Measurements from ENCODE around the gene LOXL1.

LOXL1 gene

GRCh38 chr15:73902121-73903020, 23.9 kb upstream of the LOXL1 start:
- Histone ChIP-seq H3K9me3 (replicated peaks; ENCODE audit: low read length) (no peaks in the 10 kb centered on the region), H3K27me3 (ENCODE audit: control insufficient read depth, insufficient read depth, low read length) (no peaks in the 10 kb centered on the region), H3K9ac (ENCODE audit: low read depth, low read length) (no peak overlapping the region), H3K4me3 (ENCODE audit: low read length) (no peak overlapping the region), H3K4me2 (ENCODE audit: low read length) (no peak overlapping the region), H3K36me3 (ENCODE audit: insufficient read depth, low read length) (peaks cover 1% of the 10 kb centered on the region), H3K4me1 (ENCODE audit: control insufficient read depth, insufficient read depth, low read length) (peaks cover 32% of the 10 kb centered on the region)

- H3K27me3 ChIP-seq (ENCODE audit: control insufficient read depth, insufficient read depth, low read length) = no peaks in the 10 kb centered on the region
- peaks cover 5% of the 10 kb centered on the region for H3K36me3 ChIP-seq (ENCODE audit: insufficient read depth, low read length)
- no peaks in the 10 kb centered on the region for H3K9me3 ChIP-seq (replicated peaks; ENCODE audit: low read length)
- no peak overlapping the region for H3K4me2 ChIP-seq (ENCODE audit: low read length)
- no peak overlapping the region for H3K4me3 ChIP-seq (ENCODE audit: low read length)
- H3K9ac ChIP-seq (ENCODE audit: low read depth, low read length) = no peak overlapping the region
- H3K4me1 ChIP-seq (ENCODE audit: control insufficient read depth, insufficient read depth, low read length) = peaks cover 20% of the 10 kb centered on the region
Measured at GRCh38 chr15:73904026-73904815, 22.0 kb upstream of the LOXL1 start.

GRCh38 chr15:73905225-73905827, 20.9 kb upstream of the LOXL1 start:
- Histone ChIP-seq H3K36me3 (ENCODE audit: insufficient read depth, low read length) (peaks cover 6% of the 10 kb centered on the region), H3K9me3 (replicated peaks; ENCODE audit: low read length) (no peaks in the 10 kb centered on the region), H3K27me3 (ENCODE audit: control insufficient read depth, insufficient read depth, low read length) (no peaks in the 10 kb centered on the region), H3K4me3 (ENCODE audit: low read length) (no peak overlapping the region), H3K4me1 (ENCODE audit: control insufficient read depth, insufficient read depth, low read length) (peaks cover 9% of the 10 kb centered on the region), H3K4me2 (ENCODE audit: low read length) (no peak overlapping the region), H3K9ac (ENCODE audit: low read depth, low read length) (no peak overlapping the region)

- Histone ChIP-seq H3K27me3 (ENCODE audit: control insufficient read depth, insufficient read depth, low read length) (no peaks in the 10 kb centered on the region), H3K4me3 (ENCODE audit: low read length) (no peak overlapping the region), H3K36me3 (ENCODE audit: insufficient read depth, low read length) (peaks cover 9% of the 10 kb centered on the region), H3K4me1 (ENCODE audit: control insufficient read depth, insufficient read depth, low read length) (peaks cover 7% of the 10 kb centered on the region), H3K9ac (ENCODE audit: low read depth, low read length) (no peak overlapping the region), H3K4me2 (ENCODE audit: low read length) (no peak overlapping the region), H3K9me3 (replicated peaks; ENCODE audit: low read length) (no peaks in the 10 kb centered on the region)
Measured at GRCh38 chr15:73906346-73907034, 19.8 kb upstream of the LOXL1 start.

GRCh38 chr15:73907035-73907408, 19.2 kb upstream of the LOXL1 start:
- no peak overlapping the region for H3K4me3 ChIP-seq (ENCODE audit: low read length)
- no peak overlapping the region for H3K9ac ChIP-seq (ENCODE audit: low read depth, low read length)
- no peaks in the 10 kb centered on the region for H3K27me3 ChIP-seq (ENCODE audit: control insufficient read depth, insufficient read depth, low read length)
- H3K36me3 ChIP-seq (ENCODE audit: insufficient read depth, low read length) = peaks cover 9% of the 10 kb centered on the region
- H3K4me1 ChIP-seq (ENCODE audit: control insufficient read depth, insufficient read depth, low read length) = peaks cover 7% of the 10 kb centered on the region
- H3K4me2 ChIP-seq (ENCODE audit: low read length) = no peak overlapping the region
- no peaks in the 10 kb centered on the region for H3K9me3 ChIP-seq (replicated peaks; ENCODE audit: low read length)

GRCh38 chr15:73908030-73908821, 18.0 kb upstream of the LOXL1 start:
- Histone ChIP-seq H3K4me3 (ENCODE audit: low read length) (no peak overlapping the region), H3K9me3 (replicated peaks; ENCODE audit: low read length) (no peaks in the 10 kb centered on the region), H3K4me2 (ENCODE audit: low read length) (no peak overlapping the region), H3K4me1 (ENCODE audit: control insufficient read depth, insufficient read depth, low read length) (peaks cover 7% of the 10 kb centered on the region), H3K9ac (ENCODE audit: low read depth, low read length) (no peak overlapping the region), H3K27me3 (ENCODE audit: control insufficient read depth, insufficient read depth, low read length) (no peaks in the 10 kb centered on the region), H3K36me3 (ENCODE audit: insufficient read depth, low read length) (peaks cover 9% of the 10 kb centered on the region)

- peaks cover 9% of the 10 kb centered on the region for H3K36me3 ChIP-seq (ENCODE audit: insufficient read depth, low read length)
- H3K9me3 ChIP-seq (replicated peaks; ENCODE audit: low read length) = no peaks in the 10 kb centered on the region
- peaks cover 7% of the 10 kb centered on the region for H3K4me1 ChIP-seq (ENCODE audit: control insufficient read depth, insufficient read depth, low read length)
- H3K27me3 ChIP-seq (ENCODE audit: control insufficient read depth, insufficient read depth, low read length) = no peaks in the 10 kb centered on the region
- H3K4me2 ChIP-seq (ENCODE audit: low read length) = no peak overlapping the region
- H3K4me3 ChIP-seq (ENCODE audit: low read length) = no peak overlapping the region
- H3K9ac ChIP-seq (ENCODE audit: low read depth, low read length) = no peak overlapping the region
Measured at GRCh38 chr15:73908822-73909122, 17.5 kb upstream of the LOXL1 start.

GRCh38 chr15:73909651-73910050, 16.6 kb upstream of the LOXL1 start:
- Histone ChIP-seq H3K4me1 (ENCODE audit: control insufficient read depth, insufficient read depth, low read length) (peaks cover 7% of the 10 kb centered on the region), H3K27me3 (ENCODE audit: control insufficient read depth, insufficient read depth, low read length) (no peaks in the 10 kb centered on the region), H3K9ac (ENCODE audit: low read depth, low read length) (no peak overlapping the region), H3K9me3 (replicated peaks; ENCODE audit: low read length) (no peaks in the 10 kb centered on the region), H3K4me2 (ENCODE audit: low read length) (no peak overlapping the region), H3K4me3 (ENCODE audit: low read length) (no peak overlapping the region), H3K36me3 (ENCODE audit: insufficient read depth, low read length) (peaks cover 9% of the 10 kb centered on the region)

- Histone ChIP-seq H3K27me3 (ENCODE audit: control insufficient read depth, insufficient read depth, low read length) (no peaks in the 10 kb centered on the region), H3K9ac (ENCODE audit: low read depth, low read length) (no peak overlapping the region), H3K4me1 (ENCODE audit: control insufficient read depth, insufficient read depth, low read length) (peaks cover 10% of the 10 kb centered on the region)
Measured at GRCh38 chr15:73910522-73911303, 15.5 kb upstream of the LOXL1 start.

GRCh38 chr15:73912030-73912596, 14.1 kb upstream of the LOXL1 start:
- no peaks in the 10 kb centered on the region for H3K9me3 ChIP-seq (replicated peaks; ENCODE audit: low read length)
- H3K27me3 ChIP-seq (ENCODE audit: control insufficient read depth, insufficient read depth, low read length) = no peaks in the 10 kb centered on the region
- H3K4me1 ChIP-seq (ENCODE audit: control insufficient read depth, insufficient read depth, low read length) = peaks cover 4% of the 10 kb centered on the region
- H3K4me3 ChIP-seq (ENCODE audit: low read length) = no peak overlapping the region
- no peak overlapping the region for H3K9ac ChIP-seq (ENCODE audit: low read depth, low read length)
- H3K36me3 ChIP-seq (ENCODE audit: insufficient read depth, low read length) = peaks cover 17% of the 10 kb centered on the region
- H3K4me2 ChIP-seq (ENCODE audit: low read length) = no peak overlapping the region

More at GRCh38 chr15:73910522-73911303, 15.5 kb upstream of the LOXL1 start:
- Histone ChIP-seq H3K4me3 (ENCODE audit: low read length) (no peak overlapping the region), H3K9me3 (replicated peaks; ENCODE audit: low read length) (no peaks in the 10 kb centered on the region), H3K4me2 (ENCODE audit: low read length) (no peak overlapping the region), H3K36me3 (ENCODE audit: insufficient read depth, low read length) (peaks cover 9% of the 10 kb centered on the region)

Measured in skeletal muscle satellite cell (primary cell).